Lower leg skin (tissue), 3 donors: ENCODE data around the gene SGCA.

Experiments
- CTCF ChIP-seq, 3 donors: fragments of 450-650 bp; IDR thresholded peaks; one replicate each; pipeline ENCODE4 v1.5.1; 2016; ENCODE audit warnings: antibody characterized with exemption in 3 of 3, mild to moderate bottlenecking in 3 of 3, moderate library complexity in 2 of 3
- POLR2A ChIP-seq, 2 donors: fragments of 450-650 bp; IDR thresholded peaks; one replicate each; pipeline ENCODE4 v1.6.1; 2016 to 2017; ENCODE audit warnings: antibody characterized with exemption in 2 of 2, mild to moderate bottlenecking in 1 of 2, moderate library complexity in 1 of 2

- TF ChIP-seq CTCF (IDR thresholded peaks at IDR 0.05) (no peak), POLR2A (IDR thresholded peaks at IDR 0.05) (no peak)
These were observed 34.1 kb downstream of the SGCA start for GRCh38 chr17:50199803-50200456.
